ENCODE results near the gene ARPC1B.

Gene ARPC1B

GRCh38 chr7:99418260-99418659 is 43.7 kb downstream of the ARPC1B start:
- peaks cover 72% of the 10 kb centered on the region for H3K36me3 ChIP-seq (replicated peaks)
- TF ChIP-seq, protein P1, sequence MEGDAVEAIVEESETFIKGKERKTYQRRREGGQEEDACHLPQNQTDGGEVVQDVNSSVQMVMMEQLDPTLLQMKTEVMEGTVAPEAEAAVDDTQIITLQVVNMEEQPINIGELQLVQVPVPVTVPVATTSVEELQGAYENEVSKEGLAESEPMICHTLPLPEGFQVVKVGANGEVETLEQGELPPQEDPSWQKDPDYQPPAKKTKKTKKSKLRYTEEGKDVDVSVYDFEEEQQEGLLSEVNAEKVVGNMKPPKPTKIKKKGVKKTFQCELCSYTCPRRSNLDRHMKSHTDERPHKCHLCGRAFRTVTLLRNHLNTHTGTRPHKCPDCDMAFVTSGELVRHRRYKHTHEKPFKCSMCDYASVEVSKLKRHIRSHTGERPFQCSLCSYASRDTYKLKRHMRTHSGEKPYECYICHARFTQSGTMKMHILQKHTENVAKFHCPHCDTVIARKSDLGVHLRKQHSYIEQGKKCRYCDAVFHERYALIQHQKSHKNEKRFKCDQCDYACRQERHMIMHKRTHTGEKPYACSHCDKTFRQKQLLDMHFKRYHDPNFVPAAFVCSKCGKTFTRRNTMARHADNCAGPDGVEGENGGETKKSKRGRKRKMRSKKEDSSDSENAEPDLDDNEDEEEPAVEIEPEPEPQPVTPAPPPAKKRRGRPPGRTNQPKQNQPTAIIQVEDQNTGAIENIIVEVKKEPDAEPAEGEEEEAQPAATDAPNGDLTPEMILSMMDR (IDR thresholded peaks at IDR 0.05; ENCODE audit: low read depth, low read length, missing control alignments) = no peak
- H3K4me3 ChIP-seq (ENCODE audit: low read depth, low read length) = no peak overlapping the region
- DNase-seq = no peak
- no peak overlapping the region for H3K27ac ChIP-seq
- in situ Hi-C loops (cut with HindIII; ENCODE audit: low pct_ligation_motif_present, low sequenced_read_pairs) = no loop called here
- H3K27me3 ChIP-seq (replicated peaks) = no peaks in the 10 kb centered on the region

DNA sequence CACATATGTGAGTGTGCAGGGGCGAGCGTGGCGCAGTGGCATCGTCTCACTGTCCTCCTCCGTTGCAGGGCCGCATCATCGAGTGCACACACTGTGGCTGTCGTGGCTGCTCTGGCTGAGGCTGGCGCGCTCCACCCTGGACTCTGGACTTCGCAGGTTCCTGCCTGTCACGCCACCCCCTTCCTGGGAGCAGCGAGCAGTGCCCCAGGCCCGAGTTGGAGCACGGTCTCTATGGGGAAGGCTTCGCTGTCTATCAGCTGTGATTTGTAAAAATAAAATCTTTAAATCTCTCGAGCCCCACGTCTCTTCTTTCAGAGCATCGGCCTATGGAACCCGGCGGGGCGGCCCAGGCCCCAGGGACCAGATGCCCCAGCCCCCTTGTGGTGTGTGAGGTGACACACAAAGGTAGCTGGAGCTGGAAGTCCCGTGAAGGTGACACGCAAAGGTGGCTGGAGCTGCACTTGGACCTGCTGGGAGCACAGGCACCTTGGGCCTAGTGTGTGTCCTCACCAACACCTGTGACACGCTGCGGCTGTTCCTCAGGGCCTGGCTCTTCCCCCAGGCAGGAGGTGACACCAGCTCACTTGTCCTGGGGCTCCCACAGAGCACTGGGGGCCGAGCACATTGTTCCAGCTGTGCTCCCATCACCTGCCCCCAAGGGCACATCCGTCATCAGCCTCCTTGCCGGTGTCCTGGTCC is 44.9 kb downstream of the ARPC1B start:
- H3K36me3 ChIP-seq (replicated peaks) = peaks cover 77% of the 10 kb centered on the region
- in situ Hi-C loops (cut with HindIII; ENCODE audit: low pct_ligation_motif_present, low sequenced_read_pairs) = no loop called here
- DNase-seq = no peak
- TF ChIP-seq, protein P1 (IDR thresholded peaks at IDR 0.05; ENCODE audit: low read depth, low read length, missing control alignments) = no peak
- no peak overlapping the region for H3K4me3 ChIP-seq (ENCODE audit: low read depth, low read length)
- no peaks in the 10 kb centered on the region for H3K27me3 ChIP-seq (replicated peaks)
- H3K27ac ChIP-seq = no peak overlapping the region

GRCh38 chr7:99420213-99420612 is 45.7 kb downstream of the ARPC1B start:
- H3K4me3 ChIP-seq (ENCODE audit: low read depth, low read length) = no peak overlapping the region
- in situ Hi-C loops (cut with HindIII; ENCODE audit: low pct_ligation_motif_present, low sequenced_read_pairs) = no loop called here
- TF ChIP-seq, protein P1 (IDR thresholded peaks at IDR 0.05; ENCODE audit: low read depth, low read length, missing control alignments) = no peak

GRCh38 chr7:99420986-99421385 is 46.5 kb downstream of the ARPC1B start:
- TF ChIP-seq, protein P1 (IDR thresholded peaks at IDR 0.05; ENCODE audit: low read depth, low read length, missing control alignments) = no peak
- DNase-seq = no peak
- Histone ChIP-seq H3K36me3 (replicated peaks) (peaks cover 81% of the 10 kb centered on the region), H3K27ac (no peak overlapping the region), H3K27me3 (replicated peaks) (no peaks in the 10 kb centered on the region), H3K4me3 (ENCODE audit: low read depth, low read length) (no peak overlapping the region)
- in situ Hi-C loops (cut with HindIII; ENCODE audit: low pct_ligation_motif_present, low sequenced_read_pairs) = no loop called here

More at GRCh38 chr7:99420213-99420612, 45.7 kb downstream of the ARPC1B start:
- no peak for DNase-seq
- Histone ChIP-seq H3K27me3 (replicated peaks) (no peaks in the 10 kb centered on the region), H3K36me3 (replicated peaks) (peaks cover 77% of the 10 kb centered on the region), H3K27ac (no peak overlapping the region)

- no peak overlapping the region for H3K4me3 ChIP-seq (ENCODE audit: low read depth, low read length)
- TF ChIP-seq, protein P1 (IDR thresholded peaks at IDR 0.05; ENCODE audit: low read depth, low read length, missing control alignments) = no peak
- H3K36me3 ChIP-seq (replicated peaks) = peaks cover 70% of the 10 kb centered on the region
- in situ Hi-C loops (cut with HindIII; ENCODE audit: low pct_ligation_motif_present, low sequenced_read_pairs) = no loop called here
- no peak for DNase-seq
- H3K27ac ChIP-seq = no peak overlapping the region
- H3K27me3 ChIP-seq (replicated peaks) = no peaks in the 10 kb centered on the region
Measured at GRCh38 chr7:99422186-99422585, 47.7 kb downstream of the ARPC1B start.

- peaks cover 66% of the 10 kb centered on the region for H3K36me3 ChIP-seq (replicated peaks)
- H3K27me3 ChIP-seq (replicated peaks) = no peaks in the 10 kb centered on the region
- TF ChIP-seq, protein P1 (IDR thresholded peaks at IDR 0.05; ENCODE audit: low read depth, low read length, missing control alignments) = no peak
- H3K27ac ChIP-seq = no peak overlapping the region
- in situ Hi-C loops (cut with HindIII; ENCODE audit: low pct_ligation_motif_present, low sequenced_read_pairs) = no loop called here
- no peak for DNase-seq
- H3K4me3 ChIP-seq (ENCODE audit: low read depth, low read length) = no peak overlapping the region
Measured at GRCh38 chr7:99422625-99423024, 48.1 kb downstream of the ARPC1B start.
